Measurements from ENCODE around the gene UACA. TPM values are rescaled to one million over a fixed set of nuclear protein-coding genes. Genes with fewer than 3 reads are reported as not detected.

The UACA gene
- total RNA-seq, 2 donors from 2014 or later: 16.3 to 35.2 TPM

GRCh38 chr15:70754862-70755261 lies 8.5 kb downstream of the UACA start:
- Histone ChIP-seq H3K9me3 (no peaks in the 10 kb centered on the region), H3K36me3 (no peaks in the 10 kb centered on the region), H3K27ac (no peak overlapping the region), H3K4me1 (replicated peaks) (no peaks in the 10 kb centered on the region), H3K4me3 (no peak overlapping the region), H3K27me3 (replicated peaks; ENCODE audit: insufficient read depth) (no peaks in the 10 kb centered on the region)
- no peak for DNase-seq (ENCODE audit: low spot score)
- 47% methylated on average over 2 of the region's 2 CpGs for WGBS
- TF ChIP-seq CTCF (IDR thresholded peaks at IDR 0.05): no peak
- TF ChIP-seq POLR2AphosphoS5 (IDR thresholded peaks at IDR 0.05): no peak
- TF ChIP-seq POLR2A (IDR thresholded peaks at IDR 0.05): no peak
- intact Hi-C loops (cut with DNase I): no loop called here

GRCh38 chr15:70753101-70753829 lies 10.1 kb downstream of the UACA start:
- no peak for DNase-seq (ENCODE audit: low spot score)
- Histone ChIP-seq H3K27me3 (replicated peaks; ENCODE audit: insufficient read depth) (no peaks in the 10 kb centered on the region), H3K27ac (no peak overlapping the region), H3K9me3 (no peaks in the 10 kb centered on the region), H3K4me1 (replicated peaks) (no peaks in the 10 kb centered on the region), H3K36me3 (no peaks in the 10 kb centered on the region), H3K4me3 (no peak overlapping the region)
- no peak for TF ChIP-seq CTCF (IDR thresholded peaks at IDR 0.05)
- WGBS: 67% methylated on average over 4 of the region's 4 CpGs
- intact Hi-C loops (cut with DNase I): no loop called here

GRCh38 chr15:70752193-70752635 lies 11.1 kb downstream of the UACA start:
- 67% methylated on average over 4 of the region's 4 CpGs for WGBS

GRCh38 chr15:70750203-70750869 lies 13.0 kb downstream of the UACA start:
- H3K27ac ChIP-seq: no peak overlapping the region
- no peak overlapping the region for H3K4me3 ChIP-seq
- intact Hi-C loops (cut with DNase I): no loop called here
- H3K9me3 ChIP-seq: no peaks in the 10 kb centered on the region
- TF ChIP-seq POLR2AphosphoS5 (IDR thresholded peaks at IDR 0.05) (no peak), CTCF (IDR thresholded peaks at IDR 0.05) (no peak), POLR2A (IDR thresholded peaks at IDR 0.05) (no peak)
- no peak for DNase-seq (ENCODE audit: low spot score)
- H3K4me1 ChIP-seq (replicated peaks): no peaks in the 10 kb centered on the region
- WGBS: 93% methylated on average over 8 of the region's 8 CpGs
- no peaks in the 10 kb centered on the region for H3K27me3 ChIP-seq (replicated peaks; ENCODE audit: insufficient read depth)
- no peaks in the 10 kb centered on the region for H3K36me3 ChIP-seq

More at GRCh38 chr15:70752193-70752635, 11.1 kb downstream of the UACA start:
- Histone ChIP-seq H3K9me3 (no peaks in the 10 kb centered on the region), H3K4me3 (no peak overlapping the region), H3K27me3 (replicated peaks; ENCODE audit: insufficient read depth) (no peaks in the 10 kb centered on the region), H3K27ac (no peak overlapping the region), H3K36me3 (no peaks in the 10 kb centered on the region), H3K4me1 (replicated peaks) (no peaks in the 10 kb centered on the region)
- intact Hi-C loops (cut with DNase I): no loop called here
- no peak for TF ChIP-seq POLR2A (IDR thresholded peaks at IDR 0.05)
- no peak for TF ChIP-seq POLR2AphosphoS5 (IDR thresholded peaks at IDR 0.05)
- no peak for TF ChIP-seq CTCF (IDR thresholded peaks at IDR 0.05)
- DNase-seq (ENCODE audit: low spot score): no peak
